Keratinocyte (primary cell): ENCODE results near the gene WNK4. TPM values are rescaled to one million over a fixed set of nuclear protein-coding genes. Genes with fewer than 3 reads are reported as not detected.

ENCODE experiments used
- DNase-seq: peaks from one replicate; pipeline ENCODE4 v3.0.0-alpha.2; 2011; ENCODE audit warnings: low read depth, missing footprints, low spot score
- FAIRE-seq: peaks from 2 replicates; lab custom pipeline; 2011; peaks lifted over from hg19 to GRCh38; lab: Jason Lieb, UNC
- H2AFZ ChIP-seq: 2 replicates; pipeline ENCODE4 v1.6.0; 2012; ENCODE audit warnings: low read length, control low read depth, inconsistent platforms; ENCODE audit not compliant: control insufficient read depth
- H3K27ac ChIP-seq: 2 replicates; pipeline ENCODE4 v1.5.1; 2011; ENCODE audit warnings: low read length; ENCODE audit not compliant: control insufficient read depth, insufficient read depth
- H3K27me3 ChIP-seq: 3 replicates; pipeline ENCODE4 v1.6.0; 2011; ENCODE audit warnings: low read length; ENCODE audit not compliant: control insufficient read depth, insufficient read depth; ENCODE audit errors: extremely low read depth
- H3K36me3 ChIP-seq, 2 experiments: 2 replicates in 1 of 2; 3 replicates in 1 of 2; pipeline ENCODE4 v1.5.1; 2011; ENCODE audit warnings: low read length in 2 of 2, mild to moderate bottlenecking in 1 of 2; ENCODE audit not compliant: control insufficient read depth in 2 of 2, insufficient read depth in 2 of 2; ENCODE audit errors: extremely low read depth in 1 of 2
- H3K4me1 ChIP-seq: 3 replicates; pipeline ENCODE4 v1.5.1; 2011; ENCODE audit warnings: low read length; ENCODE audit not compliant: control insufficient read depth, insufficient read depth; ENCODE audit errors: extremely low read depth
- H3K4me2 ChIP-seq: 3 replicates; pipeline ENCODE4 v1.6.0; 2011; ENCODE audit warnings: low read depth, low read length; ENCODE audit not compliant: control insufficient read depth, insufficient read depth; ENCODE audit errors: extremely low read depth
- H3K4me3 ChIP-seq, 3 experiments: fragments of 200-600 bp in 1 of 3; sonication (generic) in 1 of 3; 2 replicates in 2 of 3; 3 replicates in 1 of 3; pipeline ENCODE4 v1.5.1; 2011 to 2016; ENCODE audit warnings: low read length in 3 of 3, mild to moderate bottlenecking in 3 of 3, control low read depth in 2 of 3, inconsistent platforms in 1 of 3, low read depth in 1 of 3, mixed read lengths in 1 of 3, mixed run types in 1 of 3, moderate library complexity in 1 of 3; ENCODE audit not compliant: control insufficient read depth in 2 of 3, insufficient read depth in 2 of 3; ENCODE audit errors: extremely low read depth in 1 of 3
- H3K79me2 ChIP-seq: 2 replicates; pipeline ENCODE4 v1.6.0; 2012; ENCODE audit warnings: low read length; ENCODE audit not compliant: control insufficient read depth, insufficient read depth
- H3K9ac ChIP-seq: 3 replicates; pipeline ENCODE4 v1.6.0; 2011; ENCODE audit warnings: low read length; ENCODE audit not compliant: control insufficient read depth, insufficient read depth; ENCODE audit errors: extremely low read depth
- H3K9me1 ChIP-seq: 3 replicates; pipeline ENCODE4 v1.6.0; 2011; ENCODE audit warnings: low read length; ENCODE audit not compliant: control insufficient read depth, insufficient read depth; ENCODE audit errors: extremely low read depth
- H3K9me3 ChIP-seq: 2 replicates; pipeline ENCODE4 v1.5.1; 2012; ENCODE audit warnings: low read depth, low read length; ENCODE audit not compliant: control insufficient read depth
- H4K20me1 ChIP-seq: 3 replicates; pipeline ENCODE4 v1.6.0; 2011; ENCODE audit warnings: low read length; ENCODE audit not compliant: control insufficient read depth, insufficient read depth; ENCODE audit errors: extremely low read depth
- EZH2 ChIP-seq: IDR thresholded peaks from one replicate; pipeline ENCODE4 v1.6.1; 2012; ENCODE audit warnings: inconsistent platforms, mild to moderate bottlenecking, low read length, moderate library complexity
- dilution Hi-C: fragments of 300-500 bp; cut with MboI; formaldehyde crosslinking; loops from one replicate; pipeline ENCODE4 v1.7.0; 2020; ENCODE audit warnings: low sequenced_read_pairs; ENCODE audit not compliant: extremely low pct_ligation_motif_present
- polyA plus RNA-seq, 5 experiments: library from polyadenylated mRNA; depleted of rRNA in 3 of 5; stranded (reverse) in 3 of 5; stranded (forward) in 1 of 5; unstranded in 1 of 5; fragments of >200 nt; gene quantifications; 1 replicate in 1 of 5; 2 replicates in 3 of 5; 3 replicates in 1 of 5; pipeline versions ENCODE4 v1.2.1 to v1.2.3, GENCODE V29; 2011 to 2012; ENCODE audit warnings: missing spikeins in 2 of 5, low read depth in 1 of 5, low replicate concordance in 1 of 5
- TF ChIP-seq, protein P1 (sequence below), 3 experiments: IDR thresholded peaks in 1 of 3; conservative IDR thresholded peaks in 1 of 3; optimal IDR thresholded peaks in 1 of 3; 2 replicates in 2 of 3; 3 replicates in 1 of 3; pipeline versions ENCODE3 to v1.5.1; 2011; ENCODE audit warnings: low read length in 3 of 3, mild to moderate bottlenecking in 3 of 3, moderate library complexity in 2 of 3, control low read depth in 1 of 3, inconsistent platforms in 1 of 3; ENCODE audit not compliant: insufficient read depth in 2 of 3; ENCODE audit errors: extremely low read depth in 1 of 3

WNK4 gene
- polyA plus RNA-seq, 1 donor (not counting 4 experiments of a cell fraction or from before 2014, with no cell fraction given), result 0.04 TPM

DNA sequence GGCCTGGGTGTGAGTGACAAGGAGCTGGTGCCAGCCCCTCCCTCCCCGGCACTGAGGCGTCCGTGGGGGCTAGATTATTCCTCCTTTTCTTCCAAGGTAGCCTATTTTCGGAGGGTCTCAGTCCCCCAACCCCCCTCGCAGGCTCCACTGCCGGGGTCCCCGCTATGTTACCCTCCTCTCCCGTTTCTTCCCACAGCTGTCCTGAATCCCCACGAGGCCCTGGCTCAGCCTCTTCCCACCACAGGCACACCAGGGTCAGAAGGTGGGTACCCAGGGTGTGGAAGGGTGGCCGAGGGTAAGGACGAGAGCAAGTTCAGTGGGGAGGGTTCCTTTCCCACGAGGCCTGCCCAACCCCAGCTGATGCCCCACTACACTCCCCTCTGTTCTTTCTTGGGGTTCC, 18.8 kb upstream of the WNK4 start:
- Histone ChIP-seq H3K4me2 (peak overlapping the region; percentile 60), H2AFZ (no peak overlapping the region), H3K36me3 (no peaks in the 10 kb centered on the region), H3K4me1 (no peaks in the 10 kb centered on the region), H3K27ac (no peak overlapping the region), H3K27me3 (peaks cover 30% of the 10 kb centered on the region), H3K9me1 (no peaks in the 10 kb centered on the region), H3K9me3 (no peaks in the 10 kb centered on the region), H3K79me2 (no peaks in the 10 kb centered on the region), H4K20me1 (no peaks in the 10 kb centered on the region), H3K9ac (no peak overlapping the region), H3K4me3 (peak overlapping the region in 1 of 3 experiments; percentile 38)
- dilution Hi-C loops, result no loop called here
- TF ChIP-seq EZH2, result no peak
- TF ChIP-seq, protein P1, sequence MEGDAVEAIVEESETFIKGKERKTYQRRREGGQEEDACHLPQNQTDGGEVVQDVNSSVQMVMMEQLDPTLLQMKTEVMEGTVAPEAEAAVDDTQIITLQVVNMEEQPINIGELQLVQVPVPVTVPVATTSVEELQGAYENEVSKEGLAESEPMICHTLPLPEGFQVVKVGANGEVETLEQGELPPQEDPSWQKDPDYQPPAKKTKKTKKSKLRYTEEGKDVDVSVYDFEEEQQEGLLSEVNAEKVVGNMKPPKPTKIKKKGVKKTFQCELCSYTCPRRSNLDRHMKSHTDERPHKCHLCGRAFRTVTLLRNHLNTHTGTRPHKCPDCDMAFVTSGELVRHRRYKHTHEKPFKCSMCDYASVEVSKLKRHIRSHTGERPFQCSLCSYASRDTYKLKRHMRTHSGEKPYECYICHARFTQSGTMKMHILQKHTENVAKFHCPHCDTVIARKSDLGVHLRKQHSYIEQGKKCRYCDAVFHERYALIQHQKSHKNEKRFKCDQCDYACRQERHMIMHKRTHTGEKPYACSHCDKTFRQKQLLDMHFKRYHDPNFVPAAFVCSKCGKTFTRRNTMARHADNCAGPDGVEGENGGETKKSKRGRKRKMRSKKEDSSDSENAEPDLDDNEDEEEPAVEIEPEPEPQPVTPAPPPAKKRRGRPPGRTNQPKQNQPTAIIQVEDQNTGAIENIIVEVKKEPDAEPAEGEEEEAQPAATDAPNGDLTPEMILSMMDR (optimal IDR thresholded peaks at IDR 0.05 in 1 of 3, IDR thresholded peaks at IDR 0.05 in 1 of 3, conservative IDR thresholded peaks at IDR 0.05 in 1 of 3; ENCODE audit: extremely low read depth in 1 of 3, insufficient read depth in 2 of 3, low read length in 3 of 3), result no peak
- no peak for DNase-seq
- FAIRE-seq, result no peak

GRCh38 chr17:42766124-42766523, 14.3 kb upstream of the WNK4 start:
- no peak overlapping the region for H3K4me3 ChIP-seq
- H3K27me3 ChIP-seq, result peaks cover 12% of the 10 kb centered on the region
- TF ChIP-seq, protein P1 (optimal IDR thresholded peaks at IDR 0.05 in 1 of 3, IDR thresholded peaks at IDR 0.05 in 1 of 3, conservative IDR thresholded peaks at IDR 0.05 in 1 of 3; ENCODE audit: extremely low read depth in 1 of 3, insufficient read depth in 2 of 3, low read length in 3 of 3), result no peak
- TF ChIP-seq EZH2, result no peak
- FAIRE-seq (no peak), DNase-seq (no peak)
- H3K9me1 ChIP-seq, result no peaks in the 10 kb centered on the region
- H4K20me1 ChIP-seq, result no peaks in the 10 kb centered on the region
- no peak overlapping the region for H3K4me2 ChIP-seq
- no peak overlapping the region for H3K9ac ChIP-seq
- H3K36me3 ChIP-seq, result no peaks in the 10 kb centered on the region
- no peak overlapping the region for H2AFZ ChIP-seq
- H3K4me1 ChIP-seq, result no peaks in the 10 kb centered on the region
- no peak overlapping the region for H3K27ac ChIP-seq
- H3K9me3 ChIP-seq, result no peaks in the 10 kb centered on the region
- dilution Hi-C loops, result no loop called here
- H3K79me2 ChIP-seq, result no peaks in the 10 kb centered on the region
